Measurements from ENCODE around the gene RAPGEF6.

RAPGEF6 gene

DNA sequence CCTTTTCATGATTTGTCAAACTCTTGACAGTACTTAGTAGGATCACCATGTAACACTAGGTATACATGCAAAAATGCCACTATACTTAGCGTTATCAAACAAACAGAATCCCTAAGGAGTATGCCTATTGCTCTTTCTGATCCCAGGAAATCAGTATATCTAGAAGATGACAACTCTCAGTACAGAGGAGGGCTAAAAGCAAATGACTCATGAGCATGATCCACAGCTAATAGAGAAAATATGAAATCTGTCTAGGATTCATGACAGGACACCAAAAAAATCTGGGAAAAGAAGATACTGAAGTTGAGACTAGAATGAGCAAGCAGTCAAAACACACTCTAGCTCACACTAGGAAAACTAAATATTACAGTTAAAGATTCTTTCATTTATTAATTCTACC, 89.2 kb downstream of the RAPGEF6 start:
- DNase-seq = no peak
- no peak overlapping the region for H3K27ac Mint-ChIP-seq
- no peaks in the 10 kb centered on the region for H3K9me3 Mint-ChIP-seq
- H3K27me3 Mint-ChIP-seq (ENCODE audit: low read depth, poor library complexity) = no peaks in the 10 kb centered on the region
- H3K4me3 Mint-ChIP-seq = no peak overlapping the region
- H3K4me1 Mint-ChIP-seq = peaks cover 5% of the 10 kb centered on the region
- peaks cover 30% of the 10 kb centered on the region for H3K36me3 Mint-ChIP-seq (ENCODE audit: low read depth)
- TF ChIP-seq, protein P1, sequence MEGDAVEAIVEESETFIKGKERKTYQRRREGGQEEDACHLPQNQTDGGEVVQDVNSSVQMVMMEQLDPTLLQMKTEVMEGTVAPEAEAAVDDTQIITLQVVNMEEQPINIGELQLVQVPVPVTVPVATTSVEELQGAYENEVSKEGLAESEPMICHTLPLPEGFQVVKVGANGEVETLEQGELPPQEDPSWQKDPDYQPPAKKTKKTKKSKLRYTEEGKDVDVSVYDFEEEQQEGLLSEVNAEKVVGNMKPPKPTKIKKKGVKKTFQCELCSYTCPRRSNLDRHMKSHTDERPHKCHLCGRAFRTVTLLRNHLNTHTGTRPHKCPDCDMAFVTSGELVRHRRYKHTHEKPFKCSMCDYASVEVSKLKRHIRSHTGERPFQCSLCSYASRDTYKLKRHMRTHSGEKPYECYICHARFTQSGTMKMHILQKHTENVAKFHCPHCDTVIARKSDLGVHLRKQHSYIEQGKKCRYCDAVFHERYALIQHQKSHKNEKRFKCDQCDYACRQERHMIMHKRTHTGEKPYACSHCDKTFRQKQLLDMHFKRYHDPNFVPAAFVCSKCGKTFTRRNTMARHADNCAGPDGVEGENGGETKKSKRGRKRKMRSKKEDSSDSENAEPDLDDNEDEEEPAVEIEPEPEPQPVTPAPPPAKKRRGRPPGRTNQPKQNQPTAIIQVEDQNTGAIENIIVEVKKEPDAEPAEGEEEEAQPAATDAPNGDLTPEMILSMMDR (IDR thresholded peaks at IDR 0.05) = no peak

DNA sequence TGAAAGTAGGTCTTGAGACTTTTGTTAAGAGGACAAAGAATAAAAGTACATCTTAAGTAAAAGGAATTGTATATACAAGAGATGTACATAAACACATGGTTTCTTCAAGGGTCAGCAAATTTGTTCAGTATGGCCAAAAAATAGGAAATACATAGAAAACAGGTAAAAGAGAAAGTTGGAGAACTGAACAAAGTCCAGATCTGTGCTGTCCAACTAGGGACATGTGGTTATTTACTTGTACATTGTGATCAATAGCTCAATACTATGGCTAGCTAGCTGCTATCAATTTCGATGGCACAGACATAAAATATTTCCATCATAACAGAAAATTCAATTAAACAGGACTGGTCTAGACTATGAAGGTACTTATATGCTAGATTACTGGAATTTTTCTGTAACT, 92.3 kb downstream of the RAPGEF6 start:
- DNase-seq = no peak
- no peaks in the 10 kb centered on the region for H3K9me3 Mint-ChIP-seq
- peaks cover 5% of the 10 kb centered on the region for H3K4me1 Mint-ChIP-seq
- TF ChIP-seq, protein P1 (IDR thresholded peaks at IDR 0.05) = no peak
- H3K36me3 Mint-ChIP-seq (ENCODE audit: low read depth) = peaks cover 20% of the 10 kb centered on the region
- no peak overlapping the region for H3K27ac Mint-ChIP-seq
- H3K27me3 Mint-ChIP-seq (ENCODE audit: low read depth, poor library complexity) = no peaks in the 10 kb centered on the region
- no peak overlapping the region for H3K4me3 Mint-ChIP-seq

DNA sequence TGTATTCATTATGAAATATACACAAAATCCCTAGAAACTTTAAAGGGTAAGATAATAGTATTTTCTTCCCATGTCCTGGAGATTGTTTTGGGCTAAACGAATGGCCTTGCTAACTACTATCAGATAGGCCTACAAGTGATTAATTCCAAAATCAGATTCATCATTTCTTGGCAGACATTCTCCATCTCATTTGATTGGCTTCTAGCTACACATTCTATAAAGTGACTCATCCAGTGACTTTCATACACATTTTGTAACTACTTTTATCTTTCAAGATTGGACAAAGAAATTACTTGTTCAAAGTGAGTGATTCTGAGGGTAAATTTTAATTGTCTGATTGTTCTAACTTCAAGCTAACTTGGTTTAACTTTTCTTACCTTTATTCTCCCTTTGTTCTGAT, 93.3 kb downstream of the RAPGEF6 start:
- H3K4me3 Mint-ChIP-seq = no peak overlapping the region
- no peak overlapping the region for H3K27ac Mint-ChIP-seq
- TF ChIP-seq, protein P1 (IDR thresholded peaks at IDR 0.05) = no peak
- no peaks in the 10 kb centered on the region for H3K9me3 Mint-ChIP-seq
- H3K27me3 Mint-ChIP-seq (ENCODE audit: low read depth, poor library complexity) = no peaks in the 10 kb centered on the region
- H3K36me3 Mint-ChIP-seq (ENCODE audit: low read depth) = peaks cover 12% of the 10 kb centered on the region
- no peak for DNase-seq
- peaks cover 9% of the 10 kb centered on the region for H3K4me1 Mint-ChIP-seq

DNA sequence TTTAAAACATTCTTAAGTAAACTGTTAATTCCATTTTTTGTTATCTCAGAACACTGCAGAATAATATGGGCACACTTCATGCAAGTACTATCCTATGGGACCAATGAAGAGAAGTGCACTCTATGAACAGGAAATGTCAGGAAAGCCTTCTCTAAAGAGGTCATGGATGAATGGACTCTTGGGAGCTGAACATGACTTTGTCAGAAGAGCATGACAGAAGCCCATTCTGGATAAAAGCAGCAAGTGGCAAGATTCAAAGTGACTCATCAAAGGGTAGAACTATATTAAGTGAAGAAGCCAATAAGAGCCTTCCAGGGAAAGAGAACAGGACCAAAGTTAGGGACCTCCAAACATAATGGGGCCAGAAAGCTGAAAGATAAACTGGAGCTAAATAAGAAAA, 94.0 kb downstream of the RAPGEF6 start:
- no peak for DNase-seq
- no peaks in the 10 kb centered on the region for H3K9me3 Mint-ChIP-seq
- no peaks in the 10 kb centered on the region for H3K27me3 Mint-ChIP-seq (ENCODE audit: low read depth, poor library complexity)
- H3K36me3 Mint-ChIP-seq (ENCODE audit: low read depth) = peaks cover 11% of the 10 kb centered on the region
- H3K4me3 Mint-ChIP-seq = no peak overlapping the region
- no peak overlapping the region for H3K27ac Mint-ChIP-seq
- H3K4me1 Mint-ChIP-seq = peaks cover 15% of the 10 kb centered on the region
- TF ChIP-seq, protein P1 (IDR thresholded peaks at IDR 0.05) = no peak

DNA sequence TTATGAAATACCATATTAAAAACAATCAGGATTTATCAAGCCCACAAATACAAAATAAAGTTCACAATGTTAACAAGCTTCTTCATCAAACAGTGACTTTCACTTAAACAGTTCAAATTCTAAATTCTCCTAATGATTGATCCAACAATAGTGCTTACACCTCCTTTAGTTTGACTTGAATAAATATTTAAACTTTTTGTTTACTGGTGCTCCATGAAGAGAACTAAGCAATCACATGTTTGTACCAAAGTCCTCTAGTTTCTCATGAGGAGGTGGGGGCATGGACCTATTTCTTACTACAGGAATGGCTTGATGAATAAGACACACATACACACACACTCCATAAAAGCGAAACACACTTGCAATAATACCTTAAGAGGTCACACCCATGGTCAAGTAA, 95.8 kb downstream of the RAPGEF6 start:
- TF ChIP-seq, protein P1 (IDR thresholded peaks at IDR 0.05) = no peak
- no peaks in the 10 kb centered on the region for H3K27me3 Mint-ChIP-seq (ENCODE audit: low read depth, poor library complexity)
- H3K4me3 Mint-ChIP-seq = no peak overlapping the region
- H3K4me1 Mint-ChIP-seq = peaks cover 15% of the 10 kb centered on the region
- H3K9me3 Mint-ChIP-seq = no peaks in the 10 kb centered on the region
- H3K27ac Mint-ChIP-seq = no peak overlapping the region
- DNase-seq = no peak
- H3K36me3 Mint-ChIP-seq (ENCODE audit: low read depth) = peaks cover 2% of the 10 kb centered on the region

DNA sequence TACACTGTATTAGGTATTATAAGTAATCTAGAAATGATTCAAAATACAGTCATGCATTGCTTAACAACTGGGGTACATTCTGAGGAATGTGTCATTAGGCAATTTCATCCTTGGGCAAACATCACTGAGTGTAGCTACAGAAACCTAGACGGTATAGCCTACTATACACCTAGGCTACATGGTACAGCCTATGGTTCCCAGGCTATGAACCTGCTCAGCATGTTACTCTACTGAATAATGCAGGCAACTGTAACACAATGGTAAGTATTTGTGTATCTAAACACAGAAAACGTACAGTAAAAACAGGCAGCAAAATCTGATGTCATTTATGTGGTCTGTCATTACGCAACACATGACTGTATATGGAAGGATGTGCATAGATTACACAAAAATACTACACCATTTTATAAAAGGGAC, 96.8 kb downstream of the RAPGEF6 start:
- Mint-ChIP-seq H3K4me1 (peaks cover 15% of the 10 kb centered on the region), H3K27ac (no peak overlapping the region)
- no peak for DNase-seq

More for the DNA sequence above, 96.8 kb downstream of the RAPGEF6 start:
- Mint-ChIP-seq H3K4me3 (no peak overlapping the region), H3K9me3 (no peaks in the 10 kb centered on the region), H3K27me3 (ENCODE audit: low read depth, poor library complexity) (no peaks in the 10 kb centered on the region), H3K36me3 (ENCODE audit: low read depth) (no peaks in the 10 kb centered on the region)
- TF ChIP-seq, protein P1 (IDR thresholded peaks at IDR 0.05) = no peak
